GM06990 (cell line): ENCODE data around the gene PSMB11.

Source experiments
- DNase-seq: peaks from one replicate; pipeline ENCODE4 v3.0.0-alpha.2; 2011; ENCODE audit not compliant: insufficient read length; ENCODE audit errors: extremely low read depth
- H3K27me3 ChIP-seq: replicated peaks from 2 replicates; pipeline ENCODE4 v1.6.0; 2011; ENCODE audit warnings: low read length; ENCODE audit not compliant: control insufficient read depth, insufficient read depth
- H3K36me3 ChIP-seq: 2 replicates; pipeline ENCODE4 v1.5.1; 2011; ENCODE audit warnings: low read length; ENCODE audit not compliant: control insufficient read depth, insufficient read depth
- H3K4me3 ChIP-seq: replicated peaks from 2 replicates; pipeline ENCODE4 v1.5.1; 2011; ENCODE audit warnings: low read depth, mild to moderate bottlenecking, control low read depth, low read length
- TF ChIP-seq, protein P1 (sequence below): IDR thresholded peaks from 2 replicates; pipeline ENCODE4 v1.5.1; 2011; ENCODE audit warnings: low read length, control low read depth, mild to moderate bottlenecking, inconsistent platforms; ENCODE audit not compliant: insufficient read depth, poor library complexity, severe bottlenecking

The PSMB11 gene

DNA sequence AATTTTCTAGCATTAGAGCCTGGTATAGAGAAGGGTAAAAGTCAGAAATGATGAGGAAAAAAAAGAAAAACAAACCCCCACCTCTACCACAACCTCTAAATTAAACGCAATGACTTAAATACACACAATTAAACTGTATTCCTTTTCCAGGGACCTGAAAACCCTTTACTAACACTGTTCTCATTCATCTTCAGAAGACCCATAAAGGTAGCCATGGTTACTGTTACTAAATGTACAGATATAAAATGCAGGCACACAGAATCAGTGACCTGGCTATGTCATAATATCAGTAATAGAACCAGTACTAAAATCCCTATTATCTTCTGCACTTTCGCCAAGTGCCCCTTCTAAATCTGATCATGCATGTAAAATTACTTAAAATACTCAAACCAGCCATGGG, 51.5 kb downstream of the PSMB11 start:
- H3K36me3 ChIP-seq, result peaks cover 13% of the 10 kb centered on the region

More for the DNA sequence above, 51.5 kb downstream of the PSMB11 start:
- DNase-seq, result no peak
- TF ChIP-seq, protein P1, sequence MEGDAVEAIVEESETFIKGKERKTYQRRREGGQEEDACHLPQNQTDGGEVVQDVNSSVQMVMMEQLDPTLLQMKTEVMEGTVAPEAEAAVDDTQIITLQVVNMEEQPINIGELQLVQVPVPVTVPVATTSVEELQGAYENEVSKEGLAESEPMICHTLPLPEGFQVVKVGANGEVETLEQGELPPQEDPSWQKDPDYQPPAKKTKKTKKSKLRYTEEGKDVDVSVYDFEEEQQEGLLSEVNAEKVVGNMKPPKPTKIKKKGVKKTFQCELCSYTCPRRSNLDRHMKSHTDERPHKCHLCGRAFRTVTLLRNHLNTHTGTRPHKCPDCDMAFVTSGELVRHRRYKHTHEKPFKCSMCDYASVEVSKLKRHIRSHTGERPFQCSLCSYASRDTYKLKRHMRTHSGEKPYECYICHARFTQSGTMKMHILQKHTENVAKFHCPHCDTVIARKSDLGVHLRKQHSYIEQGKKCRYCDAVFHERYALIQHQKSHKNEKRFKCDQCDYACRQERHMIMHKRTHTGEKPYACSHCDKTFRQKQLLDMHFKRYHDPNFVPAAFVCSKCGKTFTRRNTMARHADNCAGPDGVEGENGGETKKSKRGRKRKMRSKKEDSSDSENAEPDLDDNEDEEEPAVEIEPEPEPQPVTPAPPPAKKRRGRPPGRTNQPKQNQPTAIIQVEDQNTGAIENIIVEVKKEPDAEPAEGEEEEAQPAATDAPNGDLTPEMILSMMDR, result no peak
- peak overlapping the region; percentile 97 for H3K4me3 ChIP-seq
- no peaks in the 10 kb centered on the region for H3K27me3 ChIP-seq
